K562 (cell line): ENCODE measurements around the gene VPS35.

Source experiments
- ATF7 ChIP-seq: fragments of 450-650 bp; IDR thresholded peaks from 2 replicates; pipeline ENCODE4 v1.7.1; 2014; ENCODE audit warnings: mild to moderate bottlenecking, moderate library complexity
- CTCF ChIP-seq, 3 experiments: IDR thresholded peaks in 2 of 3; conservative IDR thresholded peaks in 1 of 3; 2 replicates each; pipeline ENCODE4 v1.5.1; 2011 to 2012; ENCODE audit warnings: low read length in 3 of 3, mild to moderate bottlenecking in 3 of 3, control low read depth in 2 of 3, improper control_type of control experiment in 1 of 3, inconsistent platforms in 1 of 3, low read depth in 1 of 3, mixed read lengths in 1 of 3, moderate library complexity in 1 of 3; ENCODE audit not compliant: insufficient read depth in 2 of 3
- NONO ChIP-seq, 2 experiments: fragments of 200-400 bp in 1 of 2; fragments of 450-650 bp in 1 of 2; formaldehyde crosslinking in 1 of 2; IDR thresholded peaks; 2 replicates each; pipeline ENCODE4 v1.6.1; 2017; ENCODE audit warnings: low read depth in 2 of 2, mild to moderate bottlenecking in 2 of 2, moderate library complexity in 2 of 2, low read length in 1 of 2
- TSHZ1 ChIP-seq: fragments of 250-450 bp; sonication (Bioruptor Pico); IDR thresholded peaks from 2 replicates; pipeline ENCODE4 v1.4.0; 2020; ENCODE audit warnings: mild to moderate bottlenecking, moderate library complexity
- ZNF778 ChIP-seq: fragments of 450-650 bp; formaldehyde crosslinking; IDR thresholded peaks from 2 replicates; pipeline ENCODE4 v1.4.0; 2020; ENCODE audit warnings: mild to moderate bottlenecking, moderate library complexity

GRCh38 chr16:46709469-46710005 is 20.6 kb upstream of the VPS35 start:
- TF ChIP-seq CTCF (IDR thresholded peaks at IDR 0.05 in 2 of 3, conservative IDR thresholded peaks at IDR 0.05 in 1 of 3; ENCODE audit: insufficient read depth in 2 of 3, low read depth in 1 of 3, low read length in 3 of 3) (no peak), NONO (IDR thresholded peaks at IDR 0.05; ENCODE audit: low read depth in 2 of 2, low read length in 1 of 2) (no peak), ZNF778 (no peak), TSHZ1 (CRISPR knock-in tag) (no peak), ATF7 (no peak)
